PFSK-1 (cell line): ENCODE data around the gene CYTL1.

Source experiments
- POLR2AphosphoS5 ChIP-seq: IDR thresholded peaks from 2 replicates; pipeline ENCODE4 v1.6.1; 2012; ENCODE audit warnings: low read depth, mild to moderate bottlenecking, control low read depth, low read length, moderate library complexity
- REST ChIP-seq, 2 experiments: IDR thresholded peaks; 2 replicates each; pipeline versions ENCODE4 v1.6.1 to v1.8.0; 2011 to 2012; ENCODE audit warnings: low read depth in 2 of 2, low read length in 2 of 2, control low read depth in 1 of 2, inconsistent platforms in 1 of 2, mild to moderate bottlenecking in 1 of 2, moderate library complexity in 1 of 2; ENCODE audit not compliant: insufficient read depth in 1 of 2
- SIN3A ChIP-seq: IDR thresholded peaks from 2 replicates; pipeline ENCODE4 v1.6.1; 2012; ENCODE audit warnings: mild to moderate bottlenecking, low read length, moderate library complexity, borderline replicate concordance; ENCODE audit not compliant: insufficient read depth
- TAF1 ChIP-seq: IDR thresholded peaks from 2 replicates; pipeline ENCODE4 v1.6.1; 2012; ENCODE audit warnings: low read length, control low read depth, borderline replicate concordance; ENCODE audit not compliant: insufficient read depth

- TF ChIP-seq POLR2AphosphoS5 (no peak), REST (IDR thresholded peaks at IDR 0.05; ENCODE audit: insufficient read depth in 1 of 2, low read depth in 2 of 2, low read length in 2 of 2) (no peak), SIN3A (no peak), TAF1 (no peak)
Observed at GRCh38 chr4:5041699-5042098, 22.4 kb upstream of the CYTL1 start.
